GM18870 (cell line): ENCODE results near the gene RAB5IF.
"Not testable (repeated sequence)": the region's sequence is repeated elsewhere in the genome, so short reads cannot be mapped to it uniquely, and the experiment has no call there.

Source experiments
- ATAC-seq: cut with Tn5 transposase; IDR thresholded peaks from one replicate; pipeline ENCODE4 v1.9.1; 2021; ENCODE audit warnings: moderate library complexity; ENCODE audit not compliant: unreplicated experiment

RAB5IF gene

DNA sequence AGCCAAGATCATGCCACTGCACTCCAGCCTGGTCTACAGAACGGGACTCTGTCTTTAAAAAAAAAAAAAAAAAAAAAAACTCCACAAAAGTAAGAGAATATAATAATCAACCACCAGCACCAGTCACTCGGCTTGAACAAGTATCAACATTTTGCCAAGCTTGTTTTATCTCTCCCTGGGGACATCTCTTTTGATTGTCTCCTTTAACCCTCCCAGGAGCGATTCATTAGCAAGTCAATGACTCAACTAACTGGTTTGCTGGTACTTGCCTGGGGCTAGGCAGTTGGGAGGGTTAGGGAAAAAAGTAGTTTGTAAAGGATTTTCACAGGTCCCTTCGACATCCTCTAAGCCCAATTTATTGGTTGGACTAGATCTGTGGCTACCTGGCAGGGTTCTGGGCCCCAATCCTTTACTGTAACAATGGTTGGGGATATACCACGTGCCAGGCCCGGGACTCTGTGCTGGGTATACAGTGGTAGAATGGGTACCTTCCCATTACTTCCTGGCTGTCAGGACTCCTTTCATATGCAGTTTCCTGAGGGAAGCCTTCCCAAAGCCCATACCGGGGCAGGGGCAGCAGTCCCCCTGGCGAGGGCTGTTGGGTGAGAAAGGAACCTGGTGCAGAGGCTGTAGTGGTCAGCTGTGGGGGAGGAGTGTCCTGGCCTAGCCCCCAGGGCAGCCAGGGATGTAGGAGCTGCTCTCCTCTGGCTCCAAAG, 20.0 kb upstream of the RAB5IF start:
- no peak for ATAC-seq

DNA sequence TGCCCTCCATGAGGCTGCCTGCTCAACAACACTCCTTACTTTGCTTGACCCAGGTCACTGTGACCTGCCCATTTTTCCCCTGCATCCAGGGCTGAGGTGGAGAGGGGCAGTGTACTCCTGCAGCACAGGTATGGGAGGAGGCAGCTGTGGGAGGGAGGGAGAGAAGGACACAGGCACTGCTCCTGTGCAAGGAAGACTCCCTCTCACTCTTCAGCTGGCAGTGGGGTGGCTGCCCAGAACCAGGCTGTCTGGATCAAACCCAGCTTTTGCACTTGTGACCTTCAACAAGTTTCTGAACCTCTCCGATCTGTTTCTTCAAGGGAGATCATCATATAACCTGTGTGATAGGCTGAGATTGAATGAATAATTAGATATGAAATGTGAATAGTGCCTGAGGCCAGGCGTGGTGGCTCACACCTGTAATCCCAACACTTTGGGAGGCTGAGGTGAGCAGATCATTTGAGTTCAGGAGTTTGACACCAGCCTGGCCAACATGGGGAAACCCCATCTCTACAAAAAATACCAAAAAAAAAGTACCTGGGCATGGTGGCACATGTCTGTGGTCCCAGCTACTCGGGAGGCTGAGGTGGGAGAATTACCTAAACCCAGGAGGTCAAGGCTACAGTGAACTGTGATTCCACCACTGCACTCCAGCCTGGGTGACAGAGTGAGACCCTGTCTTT, 18.1 kb upstream of the RAB5IF start:
- ATAC-seq = no peak

DNA sequence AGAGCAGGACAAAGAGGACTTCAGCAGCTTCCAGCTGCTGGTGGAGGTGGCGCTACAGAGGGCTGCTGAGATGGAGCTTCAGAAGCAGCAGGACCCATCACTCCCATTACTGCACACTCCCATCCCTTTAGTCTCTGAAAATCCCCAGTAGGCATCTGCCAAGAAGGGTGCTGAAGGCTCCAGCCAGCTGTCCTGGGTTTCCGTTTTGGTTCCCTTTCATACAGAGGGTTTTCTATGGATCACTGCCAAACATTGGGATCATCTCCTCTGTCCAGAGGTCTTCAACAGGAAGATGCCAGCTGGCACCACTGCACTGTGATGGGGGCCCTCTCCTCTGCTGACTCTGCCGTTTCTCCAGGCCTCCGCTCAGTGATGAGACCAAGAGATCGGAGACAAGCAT, 14.3 kb upstream of the RAB5IF start:
- ATAC-seq = no peak

DNA sequence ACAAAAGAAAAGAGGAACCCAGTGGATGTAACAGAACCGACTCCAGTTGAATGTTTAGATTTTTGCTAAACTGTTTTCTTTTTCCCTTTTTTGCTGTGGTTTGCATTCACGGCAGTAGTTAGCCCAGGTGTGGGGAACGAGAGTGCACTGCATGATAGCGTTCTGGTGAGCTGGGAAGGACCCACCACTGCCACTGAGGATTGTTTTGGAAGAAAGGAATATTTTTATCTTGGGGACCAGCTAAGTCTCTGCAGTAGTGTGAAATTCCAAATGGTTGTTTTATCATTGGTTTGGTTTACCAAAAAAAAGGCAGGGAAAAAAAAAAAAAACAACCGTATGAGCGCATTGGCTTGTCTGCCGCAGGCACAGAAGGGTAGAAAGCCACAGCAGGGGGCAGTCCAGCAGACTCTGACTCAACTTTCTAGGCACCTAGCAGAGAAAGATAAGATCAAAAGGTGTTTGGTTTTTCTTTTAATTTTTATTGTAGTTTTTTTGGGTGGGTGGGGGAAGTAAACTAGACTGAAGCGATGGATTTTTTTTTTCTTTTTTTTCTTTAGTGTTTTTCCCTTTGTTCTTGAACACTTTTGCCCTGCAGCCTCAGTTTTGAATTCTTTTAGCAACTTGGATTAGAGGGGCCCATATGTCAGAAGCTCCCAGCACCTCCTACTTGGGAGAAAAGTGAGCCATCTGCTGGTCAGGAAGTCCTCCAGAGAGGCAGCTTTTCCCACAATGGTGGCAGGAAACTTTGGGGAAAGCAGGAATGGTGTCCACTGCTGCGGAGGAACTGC, 13.5 kb upstream of the RAB5IF start:
- ATAC-seq = no peak

DNA sequence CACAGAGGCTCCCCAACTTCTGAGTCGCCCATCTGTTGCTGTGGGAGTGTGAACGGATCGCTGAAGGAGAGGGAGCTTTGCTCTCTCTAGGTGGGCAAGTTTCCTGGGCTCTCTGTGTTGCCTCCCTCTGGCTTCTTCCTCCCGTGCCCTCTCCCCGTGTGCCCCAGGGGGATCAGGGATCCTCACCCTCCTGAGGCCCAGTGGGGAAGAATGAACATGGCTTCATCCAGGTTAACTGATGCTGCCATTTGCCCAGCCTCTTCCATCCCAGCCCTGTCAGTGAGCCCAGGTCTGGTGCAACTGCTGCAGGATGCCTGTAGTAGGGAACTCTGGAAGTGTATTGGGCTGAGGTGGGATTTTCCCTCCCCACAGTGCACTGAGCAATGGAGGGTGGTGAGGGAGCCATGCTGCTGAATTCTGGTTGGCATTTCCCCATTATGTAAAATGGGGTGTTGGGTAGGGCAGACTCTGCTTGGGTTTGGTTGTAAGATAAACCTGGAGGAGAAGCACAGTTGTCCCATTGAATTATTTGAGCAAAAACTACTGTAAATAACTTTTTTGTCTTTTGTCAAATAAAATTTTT, 12.1 kb upstream of the RAB5IF start:
- ATAC-seq = no peak

DNA sequence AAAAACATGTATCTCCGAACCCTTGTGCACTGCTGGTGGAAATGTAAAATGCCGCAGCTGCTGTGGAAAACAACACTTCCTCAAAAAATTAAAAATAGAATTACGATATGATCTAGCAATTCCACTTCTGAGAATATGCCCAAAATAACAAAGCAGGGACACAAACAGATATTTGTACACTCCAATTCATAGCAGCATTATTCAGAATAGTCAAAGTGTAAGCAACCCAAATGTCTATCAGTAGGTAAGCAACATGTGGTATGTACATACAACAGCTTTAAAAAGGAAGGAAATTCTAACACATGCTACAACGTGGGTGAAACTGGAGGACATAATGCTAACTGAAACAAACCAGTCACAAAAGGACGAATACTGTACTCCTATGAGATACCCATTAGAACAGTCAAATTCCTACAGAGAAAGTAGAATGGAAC, 5.7 kb upstream of the RAB5IF start:
- ATAC-seq = no peak

DNA sequence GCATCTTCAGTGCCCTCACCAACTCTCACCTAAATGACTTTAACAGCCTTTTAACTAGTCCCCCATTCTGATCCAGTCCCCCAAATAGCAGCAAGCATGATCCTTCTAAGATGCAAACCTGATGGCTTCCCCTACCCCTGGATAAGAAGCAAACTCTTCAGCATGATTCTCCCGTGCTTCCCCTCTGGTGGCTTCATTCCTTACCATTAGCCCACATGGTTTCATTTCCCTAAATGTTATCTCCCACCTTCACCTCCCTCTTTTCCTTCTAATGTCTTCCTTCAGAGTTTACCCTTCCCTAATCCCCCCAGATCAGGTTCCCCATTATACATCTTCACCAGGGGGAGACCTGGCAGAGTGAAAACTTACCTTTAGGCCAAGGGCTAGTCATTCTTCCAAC, 4.0 kb upstream of the RAB5IF start:
- ATAC-seq = no peak

DNA sequence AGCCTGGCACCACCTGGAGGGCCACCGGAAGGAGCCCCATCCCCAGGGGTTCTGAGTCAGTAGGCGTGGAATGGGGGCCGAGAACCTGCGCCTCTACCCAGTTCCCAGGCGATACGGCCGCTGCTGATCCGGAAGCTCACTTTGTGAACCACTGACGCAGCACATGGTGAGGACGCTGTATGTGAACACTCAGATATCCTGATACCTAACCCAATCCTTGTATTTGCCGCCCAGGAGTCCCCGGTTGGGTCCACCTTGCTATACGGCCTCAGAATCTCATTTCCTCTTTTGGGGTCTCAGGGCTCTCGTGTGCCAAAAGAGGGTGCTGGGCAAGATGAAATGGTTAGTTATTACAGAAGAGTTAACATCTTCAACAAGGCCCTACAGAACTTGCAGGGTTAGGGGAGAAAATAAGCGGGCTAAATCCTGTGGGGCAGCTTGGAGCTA, 604 bp upstream of the RAB5IF start:
- peak; percentile 28 for ATAC-seq

DNA sequence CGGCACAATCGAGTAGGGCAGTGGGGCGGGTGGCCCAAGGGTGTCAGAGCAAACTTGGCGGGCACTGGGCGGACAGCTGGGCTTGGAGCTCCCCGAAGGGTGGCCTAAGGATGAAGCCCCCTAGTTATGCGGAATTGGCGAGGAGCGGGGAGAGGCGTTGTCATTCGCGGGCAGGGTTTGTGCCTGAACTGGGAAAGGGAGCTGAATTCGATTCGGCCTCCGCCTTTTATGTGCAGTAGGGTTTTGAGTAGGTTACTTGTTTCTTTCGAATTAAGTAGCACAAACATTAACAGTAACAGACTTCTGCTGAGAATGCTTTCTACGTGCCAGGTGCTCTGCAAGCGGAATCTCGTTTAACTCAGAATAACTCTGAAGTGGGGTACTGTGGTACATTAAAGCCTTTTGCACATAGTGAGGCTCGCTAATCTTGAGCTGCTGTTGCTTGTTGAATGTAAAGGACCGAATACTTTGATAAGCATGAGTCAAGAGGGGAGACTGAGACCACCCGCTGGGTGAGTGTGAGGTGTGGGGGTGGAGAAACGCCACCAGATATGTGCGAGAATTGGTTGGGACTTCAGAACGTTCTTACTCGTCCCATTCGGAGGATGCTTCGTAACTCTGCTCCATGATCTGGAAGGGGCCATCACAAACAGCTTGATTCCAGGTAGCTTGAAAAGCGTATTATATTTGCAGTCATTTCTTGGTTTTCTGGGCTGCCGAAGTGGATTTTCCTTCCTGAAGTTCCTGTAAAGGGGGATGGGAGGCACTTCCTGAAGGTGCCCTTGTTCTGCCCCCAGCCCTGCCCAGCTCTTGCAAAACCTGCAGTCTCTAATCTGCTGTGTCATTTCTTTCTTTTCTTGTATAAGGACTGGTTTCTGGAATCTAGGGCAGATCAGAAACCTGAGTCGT, 833 bp downstream of the RAB5IF start:
- no peak for ATAC-seq

DNA sequence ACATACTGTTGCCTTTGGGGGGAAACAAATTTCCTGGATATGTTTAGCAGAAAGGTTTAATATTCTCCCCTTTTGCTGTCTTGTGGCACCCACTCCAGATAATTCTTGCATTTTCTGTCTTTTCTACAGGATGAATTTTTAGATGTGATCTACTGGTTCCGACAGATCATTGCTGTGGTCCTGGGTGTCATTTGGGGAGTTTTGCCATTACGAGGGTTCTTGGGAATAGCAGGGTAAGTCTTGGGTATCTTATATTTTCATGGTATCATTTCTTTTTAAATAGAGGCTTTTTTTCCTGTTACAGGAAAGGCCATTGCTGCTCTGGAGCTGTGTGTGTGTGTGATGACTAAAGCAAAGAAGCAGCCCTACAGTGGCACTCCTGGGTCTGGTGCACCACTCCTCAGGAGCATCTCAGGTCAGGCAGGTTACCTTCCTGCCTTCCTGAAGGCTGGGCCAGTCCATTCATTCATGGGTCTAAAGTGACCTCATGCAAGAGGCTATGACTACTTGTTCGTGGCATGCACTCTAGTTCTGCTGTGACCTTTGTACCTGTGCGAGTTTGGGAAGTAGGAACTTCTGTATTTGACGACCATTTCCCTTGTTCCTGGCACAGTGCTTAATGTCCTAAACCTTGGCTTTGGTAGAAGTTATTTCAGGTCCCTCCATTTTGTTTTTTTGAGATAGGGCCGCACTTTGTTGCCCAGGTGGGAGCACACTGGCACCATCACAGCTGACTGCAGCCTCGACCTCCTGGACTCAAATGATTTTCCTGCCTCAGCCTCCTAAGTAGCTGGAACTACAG, 2.2 kb downstream of the RAB5IF start:
- no peak for ATAC-seq

DNA sequence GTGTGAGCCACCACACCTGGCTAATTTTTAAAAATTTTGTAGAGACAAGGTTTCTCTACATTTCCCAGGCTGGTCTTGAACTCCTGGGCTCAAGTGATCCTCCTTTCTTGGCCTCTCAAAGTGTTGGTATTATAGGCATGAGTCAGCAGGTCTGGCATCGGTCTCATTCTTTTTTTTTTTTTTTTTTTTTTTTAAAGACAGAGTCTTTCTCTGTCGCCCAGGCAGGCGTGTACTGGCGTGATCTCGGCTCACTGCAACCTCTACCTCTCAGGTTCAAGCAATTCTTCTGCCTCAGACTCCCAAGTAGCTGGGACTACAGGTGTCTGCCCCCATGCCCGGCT, 2.8 kb downstream of the RAB5IF start:
- ATAC-seq = not testable (repeated sequence)

DNA sequence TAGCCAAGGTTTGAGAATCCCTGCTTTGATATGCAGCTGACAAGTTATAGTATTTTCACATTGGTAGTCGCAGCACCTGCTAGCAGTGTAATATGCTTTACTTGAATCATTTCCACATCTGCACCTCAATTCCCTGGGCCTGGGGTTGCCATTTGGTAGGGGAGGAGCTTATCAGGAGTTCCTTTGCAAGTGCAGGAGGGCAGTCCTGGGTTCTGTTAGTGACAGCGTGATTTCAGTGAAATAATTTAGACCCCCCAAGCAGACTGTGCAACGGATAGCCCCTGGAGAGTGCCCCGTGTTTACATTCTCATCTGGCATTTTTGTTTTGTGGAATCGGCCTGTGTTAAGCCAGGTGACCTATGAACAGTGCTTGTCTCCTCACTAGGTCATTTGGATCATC, 6.0 kb downstream of the RAB5IF start:
- ATAC-seq = no peak

DNA sequence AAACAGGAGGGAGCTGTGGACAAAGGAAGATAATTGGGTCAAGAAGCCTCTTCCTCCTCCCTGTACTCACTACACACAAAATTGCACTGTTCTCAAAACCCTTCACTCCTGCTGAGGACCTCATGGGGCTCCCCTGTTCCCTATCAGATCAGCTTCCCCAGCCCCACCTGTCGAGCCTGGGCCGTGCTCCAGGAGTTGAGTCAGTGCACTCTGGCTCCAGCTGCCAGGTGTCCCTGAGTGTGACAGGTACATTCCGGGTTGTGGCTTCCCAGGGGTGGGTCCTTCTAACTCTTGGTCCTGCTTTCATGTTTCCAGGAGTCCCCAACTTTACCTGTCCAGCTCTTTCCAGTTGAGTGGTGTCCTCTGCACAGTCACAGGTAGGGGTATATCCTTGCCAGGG, 8.4 kb downstream of the RAB5IF start:
- ATAC-seq = no peak

DNA sequence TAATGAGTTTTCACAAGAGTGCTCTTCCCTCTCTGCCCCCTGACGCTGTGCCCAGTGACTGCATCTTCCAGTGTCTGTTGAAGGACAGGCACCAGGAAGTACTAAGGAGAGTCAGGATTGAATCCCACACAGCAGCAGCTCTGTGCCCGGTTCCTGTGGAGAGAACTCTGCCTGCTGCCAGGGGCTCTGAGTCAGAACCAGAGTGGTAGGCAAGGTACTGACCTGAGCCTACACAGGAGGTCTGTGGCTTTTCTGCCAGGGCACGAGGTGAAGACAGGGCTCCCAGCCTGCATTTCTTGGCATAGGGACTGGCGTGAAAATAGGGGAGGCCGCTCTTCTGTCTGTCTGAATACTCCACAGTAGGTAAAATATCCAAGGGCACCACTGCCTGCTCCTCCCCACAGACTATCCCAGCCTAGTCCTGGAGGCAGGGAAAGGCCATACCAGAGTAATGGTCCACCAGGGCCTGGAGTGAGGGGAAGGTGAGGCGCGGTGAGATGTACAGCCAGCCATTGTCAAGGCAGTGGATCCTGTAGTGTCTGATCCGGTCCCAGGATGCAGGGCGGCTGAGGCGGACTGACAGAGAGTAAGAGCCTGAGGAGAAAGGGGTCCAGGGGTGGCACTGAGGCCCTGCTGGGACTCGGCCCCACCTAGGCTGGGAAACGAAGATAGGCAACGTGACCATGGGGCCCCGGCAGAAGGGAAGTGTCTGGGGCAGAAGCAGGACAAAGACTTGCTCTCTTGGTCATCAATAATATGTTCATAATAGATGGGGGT, 9.4 kb downstream of the RAB5IF start:
- ATAC-seq = no peak

DNA sequence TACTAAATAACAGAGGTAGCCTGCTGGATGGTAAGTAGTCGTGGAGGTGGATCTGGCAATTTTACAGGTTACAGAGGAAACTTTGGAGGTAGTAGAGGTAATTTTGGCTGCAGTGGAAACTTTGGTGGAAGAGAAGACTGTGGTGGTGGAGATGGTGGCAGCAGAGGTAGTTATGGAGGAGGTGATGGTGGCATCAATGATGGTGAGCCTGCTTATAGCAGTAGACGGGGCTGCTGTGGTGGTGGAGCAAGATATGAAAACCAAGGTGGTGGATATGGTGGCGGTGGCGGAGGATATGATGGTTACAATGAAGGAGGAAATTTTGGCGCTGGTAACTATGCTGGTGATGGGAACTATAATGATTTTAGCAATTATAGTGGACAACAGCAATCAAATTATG, 15.3 kb downstream of the RAB5IF start:
- no peak for ATAC-seq

DNA sequence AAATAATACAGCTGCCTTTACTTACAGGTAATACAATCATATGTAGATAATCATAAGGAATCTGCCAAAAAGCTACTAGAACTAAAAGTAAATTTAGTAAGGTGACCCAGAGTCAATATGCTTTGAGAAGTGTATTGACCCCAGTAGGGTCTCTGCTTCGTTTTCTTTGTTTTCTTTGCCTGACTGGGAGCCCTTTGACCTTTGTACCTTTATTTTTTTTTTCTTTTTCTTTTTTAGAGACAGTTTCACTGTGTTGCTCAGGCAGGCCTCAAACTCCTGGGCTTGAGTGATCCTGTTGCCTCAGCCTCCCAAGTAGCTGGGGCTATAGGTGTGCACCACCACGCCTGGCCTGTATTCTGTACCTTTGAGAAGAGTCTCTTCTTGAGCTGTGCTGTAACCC, 17.9 kb downstream of the RAB5IF start:
- no peak for ATAC-seq

DNA sequence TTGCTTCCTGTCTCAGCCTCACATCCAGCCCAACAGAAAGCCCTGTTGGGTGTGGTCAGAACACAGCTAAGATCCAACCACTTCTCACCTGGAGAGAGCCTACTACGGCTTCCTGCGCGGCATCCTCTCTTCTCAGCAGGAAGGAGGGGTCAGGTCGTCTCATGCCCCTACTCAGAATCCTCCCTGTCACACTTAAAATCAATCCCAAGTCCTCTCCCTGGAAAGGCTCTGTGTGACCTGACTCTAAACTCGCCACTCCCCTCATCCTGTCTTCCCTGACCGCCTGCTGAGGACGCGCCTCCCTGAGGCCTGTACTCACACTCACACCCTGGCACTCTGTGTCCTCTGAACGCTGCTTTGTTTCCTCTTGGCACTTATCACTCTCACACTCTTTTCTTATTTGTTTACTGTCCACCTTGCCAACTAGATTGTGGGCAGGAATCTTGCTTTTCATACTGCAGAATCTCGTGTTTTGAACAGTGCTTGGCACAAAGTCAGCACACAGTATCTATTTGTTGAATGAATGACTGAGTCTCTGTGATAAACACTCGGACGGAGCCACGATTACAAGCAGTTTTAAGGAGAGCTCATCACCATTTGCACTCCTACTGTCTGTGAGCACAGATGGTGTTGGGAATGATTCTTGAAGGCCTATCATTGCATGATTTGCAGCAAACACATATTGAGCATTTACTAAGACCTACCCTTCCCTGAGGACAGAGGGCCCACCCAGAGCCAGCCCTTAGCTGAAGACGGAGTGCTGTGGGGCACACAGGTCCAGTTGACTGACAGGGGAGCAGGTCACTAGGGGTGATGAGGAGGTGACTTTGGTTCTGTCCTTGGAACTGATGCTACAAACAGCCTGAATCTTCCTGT, 18.7 kb downstream of the RAB5IF start:
- ATAC-seq = no peak

DNA sequence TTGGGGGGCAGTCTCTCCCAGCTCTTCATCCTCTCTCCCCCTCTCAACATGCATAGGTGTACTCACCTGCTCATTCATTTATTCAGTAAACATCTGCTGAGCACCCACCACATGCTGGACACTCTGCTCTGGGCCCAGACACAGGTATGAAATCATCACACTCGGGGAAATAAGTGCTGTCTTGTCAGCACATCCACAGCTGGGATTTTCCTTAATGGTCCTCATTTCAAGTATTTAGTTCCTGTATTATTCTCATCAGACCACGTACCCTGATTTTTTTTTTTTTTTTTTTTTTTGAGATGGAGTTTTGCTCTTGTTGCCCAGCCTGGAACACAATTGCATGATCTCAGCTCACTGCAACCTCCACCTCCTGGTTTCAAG, 19.4 kb downstream of the RAB5IF start:
- ATAC-seq = no peak
